SK-N-SH treated with all-trans-retinoic acid at 6 μM for 48 hours (cell line): ENCODE measurements around the gene IGLL5.

ENCODE experiments used
- BACH2 ChIP-seq: fragments of 250-450 bp; sonication (Bioruptor Pico); IDR thresholded peaks from 2 replicates; pipeline ENCODE4 v1.9.0; 2021; ENCODE audit warnings: mild to moderate bottlenecking, borderline replicate concordance
- CREB5 ChIP-seq: fragments of 250-450 bp; sonication (Bioruptor Pico); IDR thresholded peaks from 2 replicates; pipeline ENCODE4 v1.5.1; 2020; ENCODE audit warnings: low read depth, mild to moderate bottlenecking, moderate library complexity
- GLIS3 ChIP-seq: fragments of 250-450 bp; sonication (Bioruptor Pico); IDR thresholded peaks from 2 replicates; pipeline ENCODE4 v1.5.0; 2020; ENCODE audit warnings: mild to moderate bottlenecking, moderate library complexity
- ISL1 ChIP-seq: fragments of 250-450 bp; sonication (Bioruptor Pico); IDR thresholded peaks from 2 replicates; pipeline ENCODE4 v2.1.2; 2022; ENCODE audit warnings: mild to moderate bottlenecking, moderate library complexity
- ZC3H10 ChIP-seq: fragments of 250-450 bp; sonication (Bioruptor Pico); IDR thresholded peaks from 2 replicates; pipeline ENCODE4 v1.5.1; 2021; ENCODE audit warnings: mild to moderate bottlenecking, moderate library complexity
- ZFP3 ChIP-seq: fragments of 250-450 bp; sonication (Bioruptor Pico); IDR thresholded peaks from 2 replicates; pipeline ENCODE4 v1.5.0; 2020; ENCODE audit warnings: mild to moderate bottlenecking, moderate library complexity

GRCh38 chr22:22936915-22937656 is 49.5 kb downstream of the IGLL5 start:
- TF ChIP-seq ISL1 (CRISPR knock-in tag) (no peak), GLIS3 (CRISPR knock-in tag) (no peak), CREB5 (CRISPR knock-in tag) (no peak), ZC3H10 (CRISPR knock-in tag) (no peak), BACH2 (CRISPR knock-in tag) (no peak), ZFP3 (no peak)
